Measurements from ENCODE around the gene MAST1.
"Not testable (repeated sequence)": the region's sequence is repeated elsewhere in the genome, so short reads cannot be mapped to it uniquely, and the experiment has no call there.

MAST1 gene

GRCh38 chr19:12884627-12884925 lies 46.3 kb downstream of the MAST1 start:
- H3K4me2 ChIP-seq (ENCODE audit: low read length), result no peak overlapping the region
- no peak overlapping the region for H3K9ac ChIP-seq (ENCODE audit: low read depth, low read length)
- peaks cover 14% of the 10 kb centered on the region for H3K9me3 ChIP-seq (replicated peaks; ENCODE audit: low read length)
- no peaks in the 10 kb centered on the region for H3K36me3 ChIP-seq (ENCODE audit: insufficient read depth, low read length)
- H3K4me1 ChIP-seq (ENCODE audit: control insufficient read depth, insufficient read depth, low read length), result peaks cover 12% of the 10 kb centered on the region
- H3K4me3 ChIP-seq (ENCODE audit: low read length), result no peak overlapping the region
- H3K27me3 ChIP-seq (ENCODE audit: control insufficient read depth, insufficient read depth, low read length), result peaks cover 34% of the 10 kb centered on the region

- Histone ChIP-seq H3K36me3 (ENCODE audit: insufficient read depth, low read length) (no peaks in the 10 kb centered on the region), H3K4me2 (ENCODE audit: low read length) (peak overlapping the region; percentile 82), H3K4me1 (ENCODE audit: control insufficient read depth, insufficient read depth, low read length) (peaks cover 12% of the 10 kb centered on the region), H3K27me3 (ENCODE audit: control insufficient read depth, insufficient read depth, low read length) (peaks cover 34% of the 10 kb centered on the region), H3K9me3 (replicated peaks; ENCODE audit: low read length) (peaks cover 14% of the 10 kb centered on the region), H3K4me3 (ENCODE audit: low read length) (peak overlapping the region; percentile 57), H3K9ac (ENCODE audit: low read depth, low read length) (no peak overlapping the region)
These were observed 46.8 kb downstream of the MAST1 start for GRCh38 chr19:12884926-12885748.

GRCh38 chr19:12885749-12886650 lies 47.7 kb downstream of the MAST1 start:
- H3K4me2 ChIP-seq (ENCODE audit: low read length), result peak overlapping the region; percentile 82
- no peaks in the 10 kb centered on the region for H3K36me3 ChIP-seq (ENCODE audit: insufficient read depth, low read length)
- H3K4me1 ChIP-seq (ENCODE audit: control insufficient read depth, insufficient read depth, low read length), result peaks cover 10% of the 10 kb centered on the region
- H3K9ac ChIP-seq (ENCODE audit: low read depth, low read length), result no peak overlapping the region
- H3K4me3 ChIP-seq (ENCODE audit: low read length), result peak overlapping the region; percentile 57
- H3K27me3 ChIP-seq (ENCODE audit: control insufficient read depth, insufficient read depth, low read length), result peaks cover 34% of the 10 kb centered on the region
- peaks cover 14% of the 10 kb centered on the region for H3K9me3 ChIP-seq (replicated peaks; ENCODE audit: low read length)

- Histone ChIP-seq H3K27me3 (ENCODE audit: control insufficient read depth, insufficient read depth, low read length) (peaks cover 34% of the 10 kb centered on the region), H3K9ac (ENCODE audit: low read depth, low read length) (no peak overlapping the region), H3K4me1 (ENCODE audit: control insufficient read depth, insufficient read depth, low read length) (peaks cover 13% of the 10 kb centered on the region), H3K9me3 (replicated peaks; ENCODE audit: low read length) (peaks cover 14% of the 10 kb centered on the region), H3K4me3 (ENCODE audit: low read length) (no peak overlapping the region), H3K36me3 (ENCODE audit: insufficient read depth, low read length) (no peaks in the 10 kb centered on the region), H3K4me2 (ENCODE audit: low read length) (no peak overlapping the region)
These were observed 48.3 kb downstream of the MAST1 start for GRCh38 chr19:12886651-12886968.

- Histone ChIP-seq H3K27me3 (ENCODE audit: control insufficient read depth, insufficient read depth, low read length) (peaks cover 34% of the 10 kb centered on the region), H3K4me1 (ENCODE audit: control insufficient read depth, insufficient read depth, low read length) (peaks cover 17% of the 10 kb centered on the region), H3K4me3 (ENCODE audit: low read length) (peak within 1 kb of the TSS; percentile 57), H3K36me3 (ENCODE audit: insufficient read depth, low read length) (no peaks in the 10 kb centered on the region), H3K9ac (ENCODE audit: low read depth, low read length) (no peak within 1 kb of the TSS), H3K9me3 (replicated peaks; ENCODE audit: low read length) (peaks cover 14% of the 10 kb centered on the region), H3K4me2 (ENCODE audit: low read length) (peak within 1 kb of the TSS; percentile 82)
These were observed 48.8 kb downstream of the MAST1 start, which contains the start of gene KLF1 for GRCh38 chr19:12886969-12887747. TSS of gene KLF1 (minus strand) at chr19:12887201. CDS start at chr19:12887140, 61 bp downstream.

- no peak overlapping the region for H3K9ac ChIP-seq (ENCODE audit: low read depth, low read length)
- H3K4me3 ChIP-seq (ENCODE audit: low read length), result no peak overlapping the region
- peaks cover 34% of the 10 kb centered on the region for H3K27me3 ChIP-seq (ENCODE audit: control insufficient read depth, insufficient read depth, low read length)
These were observed 49.8 kb downstream of the MAST1 start for GRCh38 chr19:12888006-12888603.

GRCh38 chr19:12890299-12890786 lies 52.0 kb downstream of the MAST1 start:
- Histone ChIP-seq H3K4me3 (ENCODE audit: low read length) (peak overlapping the region; percentile 59), H3K4me1 (ENCODE audit: control insufficient read depth, insufficient read depth, low read length) (peaks cover 11% of the 10 kb centered on the region), H3K4me2 (ENCODE audit: low read length) (peak overlapping the region; percentile 79), H3K27me3 (ENCODE audit: control insufficient read depth, insufficient read depth, low read length) (peaks cover 15% of the 10 kb centered on the region)
- not testable (repeated sequence) for H3K9ac ChIP-seq (ENCODE audit: low read depth, low read length); H3K9me3 ChIP-seq (replicated peaks; ENCODE audit: low read length); H3K36me3 ChIP-seq (ENCODE audit: insufficient read depth, low read length)

More at GRCh38 chr19:12888006-12888603, 49.8 kb downstream of the MAST1 start:
- peaks cover 14% of the 10 kb centered on the region for H3K9me3 ChIP-seq (replicated peaks; ENCODE audit: low read length)
- H3K36me3 ChIP-seq (ENCODE audit: insufficient read depth, low read length), result no peaks in the 10 kb centered on the region
- H3K4me1 ChIP-seq (ENCODE audit: control insufficient read depth, insufficient read depth, low read length), result peaks cover 17% of the 10 kb centered on the region
- H3K4me2 ChIP-seq (ENCODE audit: low read length), result no peak overlapping the region

GRCh38 chr19:12890787-12891552 lies 52.7 kb downstream of the MAST1 start, which contains the start of gene GCDH:
TSS of gene GCDH (plus strand) at chr19:12891160. CDS start at chr19:12891305, 145 bp downstream.
- Histone ChIP-seq H3K4me1 (ENCODE audit: control insufficient read depth, insufficient read depth, low read length) (peaks cover 10% of the 10 kb centered on the region), H3K9ac (ENCODE audit: low read depth, low read length) (peak within 1 kb of the TSS; percentile 62), H3K9me3 (replicated peaks; ENCODE audit: low read length) (no peaks in the 10 kb centered on the region), H3K27me3 (ENCODE audit: control insufficient read depth, insufficient read depth, low read length) (peaks cover 10% of the 10 kb centered on the region), H3K4me3 (ENCODE audit: low read length) (peak within 1 kb of the TSS; percentile 92), H3K36me3 (ENCODE audit: insufficient read depth, low read length) (peaks cover 4% of the 10 kb centered on the region), H3K4me2 (ENCODE audit: low read length) (peak within 1 kb of the TSS; percentile 96)

- H3K9me3 ChIP-seq (replicated peaks; ENCODE audit: low read length), result no peaks in the 10 kb centered on the region
These were observed 53.3 kb downstream of the MAST1 start for GRCh38 chr19:12891553-12892021.

GRCh38 chr19:12893582-12893981 lies 55.3 kb downstream of the MAST1 start:
- H3K4me3 ChIP-seq (ENCODE audit: low read length), result no peak overlapping the region
- H3K36me3 ChIP-seq (ENCODE audit: insufficient read depth, low read length), result peaks cover 10% of the 10 kb centered on the region
- H3K4me1 ChIP-seq (ENCODE audit: control insufficient read depth, insufficient read depth, low read length), result peaks cover 10% of the 10 kb centered on the region
- H3K27me3 ChIP-seq (ENCODE audit: control insufficient read depth, insufficient read depth, low read length), result no peaks in the 10 kb centered on the region
- no peak overlapping the region for H3K4me2 ChIP-seq (ENCODE audit: low read length)
- no peaks in the 10 kb centered on the region for H3K9me3 ChIP-seq (replicated peaks; ENCODE audit: low read length)
- H3K9ac ChIP-seq (ENCODE audit: low read depth, low read length), result no peak overlapping the region

More at GRCh38 chr19:12891553-12892021, 53.3 kb downstream of the MAST1 start:
- Histone ChIP-seq H3K36me3 (ENCODE audit: insufficient read depth, low read length) (peaks cover 4% of the 10 kb centered on the region), H3K27me3 (ENCODE audit: control insufficient read depth, insufficient read depth, low read length) (peaks cover 5% of the 10 kb centered on the region), H3K4me1 (ENCODE audit: control insufficient read depth, insufficient read depth, low read length) (peaks cover 10% of the 10 kb centered on the region), H3K9ac (ENCODE audit: low read depth, low read length) (peak overlapping the region; percentile 62), H3K4me3 (ENCODE audit: low read length) (peak overlapping the region; percentile 92), H3K4me2 (ENCODE audit: low read length) (peak overlapping the region; percentile 96)
